ENCODE measurements around the gene ZFP14. TPM values are rescaled to one million over a fixed set of nuclear protein-coding genes. Genes with fewer than 3 reads are reported as not detected.

The ZFP14 gene
- 1 to 10 TPM in 2 of 3 donors, under 1 TPM in 1; 0.46 to 6.4 (median 2.7) TPM for polyA plus RNA-seq

DNA sequence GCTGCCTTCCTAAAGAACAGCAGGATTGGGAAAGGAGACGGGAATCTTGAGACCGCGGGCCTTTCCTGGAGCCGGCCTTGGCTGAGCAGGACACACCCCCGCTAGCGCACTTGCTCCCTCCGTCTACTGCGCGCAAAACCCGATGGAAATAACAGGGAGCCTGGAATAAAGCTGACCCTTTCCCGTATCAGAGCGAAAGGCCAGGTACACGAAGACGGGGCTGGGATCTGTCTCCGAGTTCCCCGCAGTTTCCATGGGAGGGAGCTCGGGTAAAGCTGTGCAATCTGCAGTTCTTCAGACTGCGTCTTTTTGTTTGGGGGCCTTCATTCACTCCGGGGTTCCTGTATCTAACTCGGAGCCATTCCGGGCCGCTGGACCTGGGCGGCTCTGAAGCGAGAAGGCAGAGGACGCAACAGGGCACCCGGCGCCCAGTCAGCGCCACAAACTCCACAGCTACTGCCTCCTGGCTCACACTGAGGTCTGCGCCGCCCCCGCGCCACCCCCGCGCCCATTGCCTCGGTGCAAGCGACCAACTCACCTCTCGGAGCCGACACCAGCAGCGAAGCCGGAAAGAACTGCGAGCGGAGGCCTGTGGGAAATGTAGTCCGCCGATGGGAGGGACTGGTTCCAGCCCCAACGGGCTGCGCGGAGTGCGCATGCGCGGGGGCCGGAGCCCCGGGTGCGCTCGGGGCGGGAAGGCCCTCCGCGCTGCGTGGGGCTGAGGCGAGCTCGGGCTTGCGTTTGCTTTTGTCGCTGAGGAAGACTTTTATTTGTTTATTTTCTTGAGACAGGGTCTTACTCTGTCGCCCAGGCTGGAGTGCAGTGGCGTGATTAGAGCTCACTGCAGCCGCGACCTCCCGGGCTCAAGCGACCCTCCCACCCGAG, at the start of gene ZFP14:
TSS of gene ZFP14 (minus strand) at position 577 of the 885 bp plus-strand sequence. CDS start 11,309 bp downstream, outside the sequence.
- H3K4me1 Mint-ChIP-seq = peaks cover 25 to 28% of the 10 kb centered on the region in 2 donors
- peaks cover 0 to 4% (median 3%) of the 10 kb centered on the region in 3 donors for H3K27me3 Mint-ChIP-seq (ENCODE audit: low read depth in 3 of 3)
- H3K4me3 Mint-ChIP-seq = peak within 1 kb of the TSS; percentile 90 to 98 (median 94)
- peaks cover 0 to 1% (median 0%) of the 10 kb centered on the region in 6 donors for H3K9me3 Mint-ChIP-seq
- peak; percentile 94 to 95 (median 95) for DNase-seq
- H3K36me3 Mint-ChIP-seq = peaks cover 0 to 4% (median 3%) of the 10 kb centered on the region in 3 donors
- H3K27ac Mint-ChIP-seq = peak within 1 kb of the TSS; percentile 74 to 96 (median 92)

DNA sequence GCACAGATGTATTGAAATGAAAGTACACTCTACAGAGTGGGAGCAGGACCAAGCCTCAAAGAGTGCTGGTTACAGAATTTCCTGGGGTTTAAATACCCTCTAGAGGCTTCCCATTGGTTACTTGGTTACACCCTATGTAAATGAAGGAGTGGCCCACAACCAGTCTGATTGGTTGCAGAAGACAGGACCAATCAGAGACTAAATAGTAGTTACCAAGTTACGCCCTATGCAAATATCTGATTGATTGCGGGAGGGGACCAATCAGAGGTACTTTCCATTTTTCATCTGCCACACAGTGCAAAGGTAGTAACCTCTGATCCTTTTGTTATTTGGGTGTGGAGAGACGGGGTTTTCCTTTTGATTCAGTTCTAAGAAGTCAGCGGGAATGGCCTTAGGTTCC, 44.9 kb upstream of the ZFP14 start:
- peaks cover 8% of the 10 kb centered on the region in 2 donors for H3K4me1 Mint-ChIP-seq
- no peak overlapping the region for H3K4me3 Mint-ChIP-seq
- H3K27me3 Mint-ChIP-seq (ENCODE audit: low read depth in 3 of 3) = peaks cover 10 to 11% (median 11%) of the 10 kb centered on the region in 3 donors
- peaks cover 0 to 9% (median 0%) of the 10 kb centered on the region in 3 donors for H3K36me3 Mint-ChIP-seq
- peaks cover 0 to 10% (median 4%) of the 10 kb centered on the region in 6 donors for H3K9me3 Mint-ChIP-seq
- no peak for DNase-seq
- H3K27ac Mint-ChIP-seq = no peak overlapping the region

DNA sequence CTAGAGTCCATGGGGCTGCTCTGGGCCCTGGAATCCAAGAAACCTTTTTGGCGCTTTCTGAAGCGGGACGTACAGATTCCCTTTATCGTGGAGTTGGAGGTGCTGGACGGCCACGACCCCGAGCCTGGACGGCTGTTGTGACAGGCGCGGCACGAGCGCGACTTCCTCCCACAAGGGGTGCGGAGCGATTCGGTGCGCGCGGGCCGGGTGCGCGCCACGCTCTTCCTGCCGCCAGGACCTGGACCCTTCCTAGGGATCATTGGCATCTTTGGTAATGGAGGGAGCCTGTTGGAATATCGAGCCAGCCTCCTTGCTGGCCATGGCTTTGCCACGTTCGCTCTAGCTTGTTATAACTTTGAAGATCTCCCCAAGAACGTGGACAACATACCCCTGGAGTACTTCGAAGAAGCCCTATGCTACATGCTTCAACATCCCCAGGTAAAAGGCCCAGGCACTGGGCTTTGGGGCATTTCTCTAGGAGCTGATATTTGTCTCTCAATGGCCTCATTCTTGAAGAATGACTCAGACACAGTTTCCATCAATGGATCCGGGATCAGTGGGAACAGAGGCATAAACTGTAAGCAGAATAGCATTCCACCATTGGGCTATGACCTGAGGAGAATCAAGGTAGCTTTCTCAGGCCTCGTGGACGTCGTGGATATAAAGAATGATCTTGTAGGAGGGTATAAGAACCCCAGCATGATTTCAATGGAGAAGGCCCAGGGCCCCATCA, 42.9 kb upstream of the ZFP14 start:
- DNase-seq = no peak
- peaks cover 25 to 28% of the 10 kb centered on the region in 2 donors for H3K4me1 Mint-ChIP-seq
- peaks cover 0 to 6% (median 2%) of the 10 kb centered on the region in 3 donors for H3K36me3 Mint-ChIP-seq
- peaks cover 14 to 17% (median 15%) of the 10 kb centered on the region in 3 donors for H3K27me3 Mint-ChIP-seq (ENCODE audit: low read depth in 3 of 3)
- no peak overlapping the region for H3K27ac Mint-ChIP-seq
- H3K9me3 Mint-ChIP-seq = peaks cover 0 to 11% (median 3%) of the 10 kb centered on the region in 6 donors
- peak overlapping the region; percentile 23 to 59 (median 48) for H3K4me3 Mint-ChIP-seq

DNA sequence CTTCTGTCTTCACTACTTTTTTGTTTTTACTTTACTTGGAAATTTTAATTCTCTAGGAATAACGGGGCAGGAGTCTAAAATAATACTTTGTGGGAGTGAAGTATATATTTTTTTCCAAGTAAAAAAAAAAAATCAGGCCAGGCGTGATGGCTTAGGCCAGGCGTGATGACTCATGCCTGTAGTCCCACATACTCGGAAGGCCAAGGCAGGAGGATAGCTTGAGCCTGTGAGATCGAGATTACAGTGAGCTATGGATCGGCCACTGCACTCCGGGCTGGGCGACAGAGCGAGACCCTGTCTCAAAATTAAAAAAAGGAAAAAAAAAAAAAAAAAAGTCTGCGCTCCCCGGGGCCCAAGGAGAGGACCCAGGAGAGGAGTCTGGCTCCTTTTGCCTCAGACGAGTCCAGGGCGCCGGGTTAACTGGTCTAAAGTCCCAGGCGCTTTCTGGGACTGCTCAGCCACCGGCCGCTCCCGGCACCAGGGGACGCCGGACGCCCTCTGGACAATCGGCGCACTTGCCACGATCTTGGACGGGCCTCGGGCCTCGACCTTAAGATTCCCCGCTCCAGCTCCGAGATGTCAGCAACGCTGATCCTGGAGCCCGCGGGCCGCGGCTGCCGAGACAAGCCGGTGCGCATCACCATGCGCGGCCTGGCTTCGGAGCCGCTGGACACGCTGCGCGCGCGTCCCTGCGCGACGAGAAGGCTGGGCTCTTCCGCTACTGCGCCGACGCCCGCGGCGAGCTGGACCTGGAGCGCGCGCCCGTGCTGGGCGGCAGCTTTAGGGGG, 42.2 kb upstream of the ZFP14 start:
- H3K27me3 Mint-ChIP-seq (ENCODE audit: low read depth in 3 of 3) = peaks cover 12 to 17% (median 15%) of the 10 kb centered on the region in 3 donors
- peaks cover 0 to 9% (median 2%) of the 10 kb centered on the region in 6 donors for H3K9me3 Mint-ChIP-seq
- H3K36me3 Mint-ChIP-seq = peaks cover 0 to 4% (median 2%) of the 10 kb centered on the region in 3 donors
- H3K27ac Mint-ChIP-seq = no peak overlapping the region
- no peak for DNase-seq
- peaks cover 27 to 33% of the 10 kb centered on the region in 2 donors for H3K4me1 Mint-ChIP-seq
- H3K4me3 Mint-ChIP-seq = peak overlapping the region; percentile 20 to 55 (median 36)

DNA sequence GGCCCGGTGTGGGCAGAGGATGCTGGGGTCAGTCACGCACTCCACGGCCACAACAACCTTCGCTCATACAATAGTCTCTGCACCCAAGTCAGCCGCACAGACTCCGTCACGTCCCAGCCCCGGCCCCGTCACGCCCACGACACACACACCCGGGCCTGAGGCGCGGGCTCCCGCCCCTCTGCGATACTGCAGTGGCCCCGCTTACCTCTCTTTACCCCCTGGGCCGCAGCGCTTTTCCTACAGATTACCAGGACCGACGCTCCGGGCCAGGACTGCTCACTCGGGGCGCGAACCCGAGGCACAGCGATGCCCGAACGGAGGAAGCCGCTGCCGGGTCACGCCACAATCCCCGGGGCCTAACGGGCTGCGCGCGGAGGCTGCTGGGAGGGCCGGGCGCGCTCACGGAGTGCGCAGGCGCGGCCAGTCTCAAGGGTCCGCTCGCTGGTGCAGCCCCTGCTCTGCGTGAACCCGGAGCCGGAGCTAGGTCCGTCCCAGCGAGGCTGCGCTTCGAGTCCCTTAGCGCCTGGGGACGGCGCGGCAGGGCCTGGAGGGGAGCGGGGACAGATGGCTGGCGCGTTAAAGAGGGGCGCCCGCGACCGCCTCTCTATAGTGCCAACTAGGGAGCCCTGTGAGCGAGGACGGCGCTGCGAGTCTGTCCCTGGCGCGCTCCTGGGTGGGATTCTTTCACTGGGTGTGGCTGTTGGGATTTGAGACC, 39.4 kb upstream of the ZFP14 start, which contains the start of gene ZFP82:
TSS of gene ZFP82 (minus strand) at position 358 of the 715 bp plus-strand sequence. CDS start 8,855 bp downstream, outside the sequence.
- H3K4me3 Mint-ChIP-seq = peak within 1 kb of the TSS; percentile 89 to 96 (median 94)
- DNase-seq = peak; percentile 74 to 82 (median 81)
- peaks cover 0 to 7% (median 0%) of the 10 kb centered on the region in 6 donors for H3K9me3 Mint-ChIP-seq
- H3K4me1 Mint-ChIP-seq = peaks cover 29 to 41% of the 10 kb centered on the region in 2 donors
- peak within 1 kb of the TSS; percentile 84 to 97 (median 94) for H3K27ac Mint-ChIP-seq
- H3K27me3 Mint-ChIP-seq (ENCODE audit: low read depth in 3 of 3) = peaks cover 10 to 17% (median 12%) of the 10 kb centered on the region in 3 donors
- H3K36me3 Mint-ChIP-seq = peaks cover 0 to 7% (median 2%) of the 10 kb centered on the region in 3 donors

DNA sequence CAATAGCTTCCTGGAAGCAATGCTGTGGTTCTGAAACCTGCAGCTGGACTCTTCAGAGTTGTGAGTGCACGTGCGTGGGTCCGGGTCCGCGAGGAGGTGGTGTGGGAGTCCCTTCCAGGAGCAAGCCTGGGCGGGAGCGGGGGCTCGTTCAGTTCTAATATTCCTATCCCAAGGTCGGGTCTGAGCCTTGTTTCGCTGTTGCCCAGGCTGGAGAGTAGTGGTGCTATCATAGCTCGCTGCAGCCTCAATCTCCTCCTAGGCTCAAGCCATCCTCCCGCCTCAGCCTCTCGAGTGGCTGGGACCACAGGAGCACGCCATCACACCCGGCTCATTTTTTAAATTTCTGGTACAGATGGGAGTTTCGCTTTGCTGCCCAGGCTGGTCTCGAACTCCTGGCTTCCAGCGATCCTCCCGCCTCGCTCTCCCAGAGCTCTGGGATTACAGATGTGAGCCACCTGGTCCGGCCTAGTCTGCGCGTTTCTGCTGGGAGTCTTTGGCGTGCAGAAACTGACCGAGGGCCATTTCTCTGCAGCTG, 38.8 kb upstream of the ZFP14 start:
- H3K4me1 Mint-ChIP-seq = peaks cover 29 to 42% of the 10 kb centered on the region in 2 donors
- H3K27ac Mint-ChIP-seq = peak overlapping the region; percentile 84 to 97 (median 94)
- DNase-seq = no peak
- H3K36me3 Mint-ChIP-seq = peaks cover 2 to 8% (median 4%) of the 10 kb centered on the region in 3 donors
- H3K4me3 Mint-ChIP-seq = peak overlapping the region; percentile 89 to 96 (median 94)
- H3K27me3 Mint-ChIP-seq (ENCODE audit: low read depth in 3 of 3) = peaks cover 10 to 14% (median 12%) of the 10 kb centered on the region in 3 donors
- H3K9me3 Mint-ChIP-seq = peaks cover 0 to 7% (median 0%) of the 10 kb centered on the region in 6 donors

DNA sequence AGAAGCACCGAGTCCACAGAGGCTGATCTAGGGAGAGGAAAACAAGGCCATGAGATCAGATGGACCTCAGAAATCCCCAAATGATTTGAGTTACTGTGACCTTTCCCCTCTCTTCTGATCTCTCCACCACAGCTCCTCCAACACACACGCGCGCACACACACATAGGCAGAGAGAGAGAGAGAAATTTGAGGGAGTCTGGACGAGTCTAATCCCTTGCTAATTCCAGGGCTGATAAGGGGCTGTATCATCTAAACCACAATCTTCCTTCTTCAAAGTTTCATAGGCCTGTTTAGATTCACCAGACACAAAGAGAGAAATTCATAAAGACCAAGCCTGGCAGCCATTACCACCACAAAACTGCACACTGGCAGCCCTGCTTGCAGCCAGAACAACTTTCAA, 30.8 kb upstream of the ZFP14 start:
- no peak overlapping the region for H3K27ac Mint-ChIP-seq
- peaks cover 0 to 9% of the 10 kb centered on the region in 2 donors for H3K4me1 Mint-ChIP-seq
- no peak for DNase-seq
- no peak overlapping the region for H3K4me3 Mint-ChIP-seq
- peaks cover 53 to 54% (median 54%) of the 10 kb centered on the region in 3 donors for H3K36me3 Mint-ChIP-seq
- peaks cover 0 to 14% (median 7%) of the 10 kb centered on the region in 6 donors for H3K9me3 Mint-ChIP-seq
- peaks cover 0 to 3% (median 0%) of the 10 kb centered on the region in 3 donors for H3K27me3 Mint-ChIP-seq (ENCODE audit: low read depth in 3 of 3)

DNA sequence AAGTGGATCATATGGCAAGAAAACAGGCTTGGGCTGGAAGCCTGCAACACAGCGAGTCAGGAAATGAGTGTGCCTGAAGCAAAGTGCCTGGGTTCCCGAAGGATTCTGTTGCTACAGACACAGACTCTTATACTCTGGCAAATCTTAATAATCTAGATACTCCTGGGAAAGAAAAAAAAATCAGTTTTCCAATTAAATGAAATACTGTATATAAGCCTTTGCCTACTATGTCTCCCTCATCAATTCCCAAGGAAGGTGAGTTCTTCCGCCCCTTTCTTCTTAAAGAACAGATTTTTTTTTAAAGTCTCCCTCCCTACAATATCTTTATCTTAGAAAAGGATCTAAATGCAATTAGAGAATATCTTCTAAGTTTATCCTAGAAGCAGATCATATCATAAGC, 29.1 kb upstream of the ZFP14 start:
- Mint-ChIP-seq H3K27ac (no peak overlapping the region), H3K9me3 (peaks cover 0 to 14% (median 8%) of the 10 kb centered on the region in 6 donors), H3K4me1 (peaks cover 0 to 9% of the 10 kb centered on the region in 2 donors), H3K27me3 (ENCODE audit: low read depth in 3 of 3) (peaks cover 0 to 3% (median 0%) of the 10 kb centered on the region in 3 donors), H3K4me3 (no peak overlapping the region), H3K36me3 (peaks cover 63 to 66% (median 65%) of the 10 kb centered on the region in 3 donors)
- DNase-seq = no peak

DNA sequence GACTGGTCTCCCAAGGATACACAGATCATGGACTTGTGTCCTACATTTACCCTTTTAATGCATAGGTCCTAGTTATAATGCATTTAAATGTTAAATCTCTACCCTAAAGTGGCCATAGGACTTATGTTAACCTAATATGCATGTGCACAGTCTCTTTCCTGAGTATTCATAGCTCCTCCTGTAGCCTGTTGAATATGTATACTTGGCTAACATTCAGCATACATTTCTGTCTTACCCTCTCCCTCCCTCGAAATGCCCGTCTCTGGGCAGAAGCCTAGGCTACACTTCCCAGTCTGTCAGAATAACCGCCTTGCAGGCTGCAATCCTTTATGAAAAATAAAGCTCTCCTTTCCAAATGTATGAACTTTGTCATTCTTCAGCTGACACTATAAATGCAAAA, 25.5 kb upstream of the ZFP14 start:
- peaks cover 69 to 76% (median 75%) of the 10 kb centered on the region in 3 donors for H3K36me3 Mint-ChIP-seq

DNA sequence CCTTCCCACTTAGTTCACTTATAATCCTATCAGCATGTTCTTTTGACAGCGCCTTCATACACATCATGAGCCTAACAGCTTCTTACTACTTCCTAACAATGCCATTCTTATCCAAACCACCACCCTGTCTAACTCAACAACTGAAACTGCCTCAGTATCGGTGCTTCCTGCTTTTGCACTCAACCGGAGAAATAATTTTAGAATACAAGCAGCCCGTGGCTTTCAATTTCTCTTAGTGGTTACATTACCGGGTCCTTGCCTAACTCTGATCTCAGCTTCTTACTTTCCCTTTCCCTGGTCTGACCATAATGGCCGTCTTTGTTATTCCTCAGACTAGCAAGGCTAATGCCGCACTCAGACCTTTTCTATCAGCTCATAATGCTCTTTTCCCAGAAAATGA, 22.5 kb upstream of the ZFP14 start:
- no peak overlapping the region for H3K27ac Mint-ChIP-seq
- H3K36me3 Mint-ChIP-seq = peaks cover 69 to 77% (median 76%) of the 10 kb centered on the region in 3 donors
- no peaks in the 10 kb centered on the region for H3K4me1 Mint-ChIP-seq
- H3K9me3 Mint-ChIP-seq = peaks cover 10 to 42% (median 27%) of the 10 kb centered on the region in 6 donors
- DNase-seq = no peak
- H3K4me3 Mint-ChIP-seq = no peak overlapping the region
- no peaks in the 10 kb centered on the region for H3K27me3 Mint-ChIP-seq (ENCODE audit: low read depth in 3 of 3)

More for the DNA sequence above, 25.5 kb upstream of the ZFP14 start:
- Mint-ChIP-seq H3K4me1 (no peaks in the 10 kb centered on the region), H3K27ac (no peak overlapping the region), H3K27me3 (ENCODE audit: low read depth in 3 of 3) (no peaks in the 10 kb centered on the region), H3K9me3 (peaks cover 6 to 20% (median 18%) of the 10 kb centered on the region in 6 donors), H3K4me3 (no peak overlapping the region)
- no peak for DNase-seq

DNA sequence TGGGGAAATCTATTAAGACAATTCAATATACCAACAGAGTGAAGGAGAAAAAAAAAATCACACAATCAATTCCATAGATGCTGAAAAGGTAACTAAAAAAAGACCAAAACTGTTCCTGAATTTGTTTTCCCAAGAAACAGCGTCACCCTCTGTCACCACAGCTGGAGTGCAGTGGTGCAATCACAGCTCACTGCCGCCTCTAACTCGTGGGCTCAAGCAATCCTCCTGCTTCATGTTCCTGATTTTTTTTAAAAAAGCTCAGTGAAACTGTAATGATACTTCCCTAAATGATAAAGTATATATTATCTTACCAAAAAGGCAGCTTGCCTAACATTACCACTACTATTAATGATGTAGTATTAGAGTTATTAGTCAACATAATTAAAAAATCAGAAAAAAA, 19.6 kb upstream of the ZFP14 start:
- Mint-ChIP-seq H3K9me3 (peaks cover 28 to 63% (median 45%) of the 10 kb centered on the region in 6 donors), H3K36me3 (peaks cover 63 to 70% (median 70%) of the 10 kb centered on the region in 3 donors), H3K27ac (no peak overlapping the region), H3K27me3 (ENCODE audit: low read depth in 3 of 3) (peaks cover 0 to 1% (median 0%) of the 10 kb centered on the region in 3 donors), H3K4me1 (no peaks in the 10 kb centered on the region), H3K4me3 (no peak overlapping the region)
- DNase-seq = no peak

Measured in immature natural killer cell (primary cell).